HG03095 (cell line): ENCODE measurements around the gene OXGR1.
"Not testable (repeated sequence)": the region's sequence is repeated elsewhere in the genome, so short reads cannot be mapped to it uniquely, and the experiment has no call there.

Experiments used
- ATAC-seq: cut with Tn5 transposase; IDR thresholded peaks from one replicate; pipeline ENCODE4 v1.9.1; 2021; ENCODE audit warnings: moderate library complexity; ENCODE audit not compliant: unreplicated experiment

Gene OXGR1

DNA sequence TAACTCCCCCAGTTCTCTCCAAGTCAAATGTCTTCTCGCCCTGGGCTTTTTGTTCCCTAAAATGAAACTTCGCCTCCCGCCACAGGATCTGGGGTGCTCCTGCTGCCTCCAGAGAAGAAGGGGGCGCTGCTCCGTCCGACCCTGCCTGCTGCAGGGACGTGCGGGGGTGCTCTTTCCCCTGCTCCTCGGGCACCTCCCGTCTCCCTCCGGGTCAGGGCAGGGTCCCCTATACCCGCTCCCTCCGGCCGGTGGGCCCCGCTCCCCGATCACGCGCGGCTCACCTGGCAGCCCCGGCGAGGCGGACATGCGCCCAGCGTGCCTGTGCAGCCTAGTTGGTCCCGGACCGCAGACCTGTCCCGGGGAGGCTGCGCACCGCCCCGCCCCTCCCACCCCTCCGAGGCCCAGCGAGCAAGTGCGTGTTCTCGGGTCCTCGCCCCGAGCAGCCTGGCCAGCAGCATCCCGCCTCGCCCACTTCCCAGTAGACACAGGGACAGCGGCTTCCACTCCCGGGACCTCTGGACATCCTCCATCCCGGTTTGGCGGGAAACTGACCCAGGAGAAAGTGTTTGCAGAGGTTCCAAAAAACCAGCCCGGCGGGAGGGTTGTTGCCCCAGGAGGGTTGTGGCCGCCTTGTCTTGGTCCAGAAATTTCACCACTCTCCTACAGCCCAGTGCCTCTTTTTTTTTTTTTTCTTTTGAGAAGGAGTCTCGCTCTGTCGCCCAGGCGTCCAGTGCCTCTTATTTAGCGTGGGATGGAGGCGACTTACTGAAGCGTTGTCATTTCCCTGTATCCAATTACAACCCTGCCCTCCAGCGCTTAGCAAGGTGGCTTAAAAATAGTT is at the start of gene OXGR1:
Gene OXGR1 (minus strand): TSS at position 460 of the 841 bp plus-strand sequence. CDS start 6,717 bp downstream, outside the sequence.
- no peak for ATAC-seq

DNA sequence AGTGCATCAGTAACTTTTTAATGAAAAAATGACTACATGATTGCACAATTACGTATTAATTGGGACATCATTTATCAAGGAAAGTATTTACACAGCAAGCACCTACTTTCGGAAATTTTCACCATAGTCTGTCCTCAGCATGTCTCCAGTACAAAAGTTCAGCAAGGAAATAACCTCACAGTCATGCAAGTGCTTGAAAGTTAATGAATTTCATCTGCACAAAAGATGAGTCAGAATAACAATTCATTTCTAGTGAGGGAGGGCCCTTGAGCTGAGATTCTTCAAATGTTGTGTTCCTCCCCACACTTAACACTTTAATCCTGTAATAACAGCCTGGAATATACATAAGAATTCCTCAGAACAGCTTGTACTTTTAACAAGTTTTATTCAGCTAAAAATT is 49.0 kb upstream of the OXGR1 start:
- no peak for ATAC-seq

DNA sequence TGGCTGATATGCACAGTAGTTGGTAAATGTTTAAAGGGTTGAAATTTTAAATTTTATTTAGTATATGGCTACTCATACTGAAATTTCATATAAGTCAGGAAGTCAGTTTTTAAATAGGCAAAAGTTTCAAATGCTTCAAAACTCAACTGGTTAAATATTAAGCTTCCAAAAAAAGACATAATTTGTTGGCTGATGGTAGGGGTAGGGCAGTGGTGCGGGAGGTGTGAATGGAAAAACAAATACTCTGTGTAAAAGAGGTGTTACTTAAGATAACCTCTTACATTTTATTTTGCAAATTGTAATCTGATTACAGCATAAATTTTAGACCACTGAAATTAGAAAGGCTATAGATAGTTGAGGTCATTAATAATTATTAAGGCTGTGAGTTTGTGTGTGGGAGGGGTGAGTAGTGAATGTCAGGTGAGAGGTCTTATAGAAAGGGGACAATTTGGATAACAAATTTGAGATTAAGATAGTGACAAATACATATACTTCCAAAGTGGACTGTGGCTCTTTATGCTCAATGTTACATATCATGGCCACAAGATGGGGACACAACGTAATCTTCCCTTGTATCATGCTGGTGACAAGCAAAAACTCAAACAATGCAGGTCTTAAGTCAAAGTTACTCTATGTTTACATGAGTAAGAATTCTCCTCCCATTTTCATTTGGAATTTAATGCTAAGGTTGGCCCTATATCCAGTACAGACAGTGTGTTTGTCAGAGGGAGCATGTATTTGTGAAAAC is 36.6 kb upstream of the OXGR1 start:
- no peak for ATAC-seq

- no peak for ATAC-seq
Observed at GRCh38 chr13:97028441-97029299, 34.4 kb upstream of the OXGR1 start.

DNA sequence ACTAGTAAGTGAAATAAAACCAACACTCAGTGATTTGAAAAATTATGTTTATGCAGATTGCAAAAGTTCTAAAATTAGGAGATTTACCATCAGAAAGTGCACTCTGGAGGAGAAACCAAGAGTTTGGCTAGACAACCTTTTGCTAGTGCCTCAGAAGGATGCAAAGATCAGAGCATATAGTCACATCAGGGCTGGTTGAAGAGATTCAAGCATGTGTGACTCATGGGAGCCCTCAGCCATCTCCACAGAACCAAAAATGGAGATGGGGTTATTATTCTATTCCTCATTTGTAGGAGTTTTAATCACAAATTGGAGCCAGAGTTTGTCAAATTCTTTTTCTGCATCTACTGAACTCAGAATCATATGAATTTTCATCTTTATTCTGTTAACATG is 32.9 kb upstream of the OXGR1 start:
- no peak for ATAC-seq

GRCh38 chr13:97026531-97027161 is 32.4 kb upstream of the OXGR1 start:
- no peak for ATAC-seq

DNA sequence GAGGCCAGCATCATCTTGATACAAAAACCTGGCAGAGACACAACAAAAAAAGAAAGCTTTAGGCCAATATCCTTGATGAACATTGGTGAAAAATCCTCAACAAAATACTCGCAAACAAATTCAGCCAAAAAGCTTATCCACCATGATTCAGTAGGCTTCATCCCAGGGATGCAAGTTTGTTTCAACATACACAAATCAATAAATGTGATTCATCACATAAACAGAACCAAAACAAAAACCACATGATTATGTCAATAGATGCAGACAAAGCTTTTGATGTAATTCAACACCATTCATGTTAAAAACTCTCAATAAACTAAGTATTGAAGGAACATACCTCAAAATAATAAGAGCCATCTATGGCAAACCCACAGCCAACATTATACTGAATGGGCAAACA is 29.5 kb upstream of the OXGR1 start:
- ATAC-seq = not testable (repeated sequence)

DNA sequence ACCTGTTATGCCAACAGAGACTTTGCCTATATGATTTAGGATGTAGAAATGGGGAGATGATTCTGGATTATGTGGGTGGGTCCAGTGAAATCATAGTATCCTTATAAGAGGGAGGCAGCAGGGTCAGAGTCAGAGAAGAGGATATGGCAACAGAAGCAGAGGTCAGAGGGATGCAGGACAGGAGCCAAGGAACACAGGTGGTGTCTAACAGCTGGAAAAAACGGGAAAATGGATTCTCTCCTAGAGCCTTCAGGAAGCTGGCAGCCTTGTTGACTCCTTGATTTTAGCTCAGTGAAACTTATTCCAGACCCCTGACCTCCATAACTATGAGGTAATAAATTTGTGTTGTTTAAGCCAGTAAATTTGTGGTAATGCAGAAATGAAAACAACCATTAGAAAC is 28.8 kb upstream of the OXGR1 start:
- no peak for ATAC-seq

DNA sequence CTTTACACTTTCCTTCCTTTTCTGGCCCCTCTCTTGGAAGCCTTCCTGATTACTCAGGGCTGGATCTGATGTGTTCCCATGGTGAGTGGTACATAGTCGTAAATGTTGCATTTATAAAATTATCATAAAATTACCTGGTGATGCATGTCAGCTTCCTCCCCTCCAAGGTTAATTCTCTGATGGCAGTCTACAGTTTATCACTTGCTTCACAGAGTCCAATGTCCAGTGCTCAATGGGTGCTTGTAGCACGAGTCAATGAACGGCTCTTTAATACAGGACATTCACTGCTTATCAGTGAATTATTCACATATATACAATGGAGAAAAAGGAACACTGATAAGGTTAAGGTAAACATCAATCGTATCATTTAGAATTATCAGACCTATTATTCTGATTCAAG is 27.0 kb upstream of the OXGR1 start:
- no peak for ATAC-seq

GRCh38 chr13:97020689-97021240 is 26.5 kb upstream of the OXGR1 start:
- no peak for ATAC-seq

DNA sequence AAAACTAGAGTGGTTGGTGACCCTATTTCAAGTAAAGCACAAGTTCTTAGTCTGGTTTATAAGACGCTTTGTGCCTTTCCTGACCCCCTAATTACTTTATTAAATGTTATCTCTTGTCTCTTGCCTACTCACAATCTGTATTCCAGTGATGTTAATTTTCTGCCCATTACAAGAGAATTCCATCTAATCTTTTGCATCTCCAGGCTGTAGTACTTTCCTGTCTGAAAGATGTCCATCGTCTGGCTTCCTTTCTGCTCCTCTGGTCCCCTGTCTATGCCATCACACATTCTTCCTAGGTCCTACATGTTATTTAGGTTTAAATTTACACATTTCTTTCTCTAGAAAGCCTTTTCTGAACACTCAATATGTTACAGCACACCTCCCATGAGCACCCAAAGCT is 25.9 kb upstream of the OXGR1 start:
- no peak for ATAC-seq

DNA sequence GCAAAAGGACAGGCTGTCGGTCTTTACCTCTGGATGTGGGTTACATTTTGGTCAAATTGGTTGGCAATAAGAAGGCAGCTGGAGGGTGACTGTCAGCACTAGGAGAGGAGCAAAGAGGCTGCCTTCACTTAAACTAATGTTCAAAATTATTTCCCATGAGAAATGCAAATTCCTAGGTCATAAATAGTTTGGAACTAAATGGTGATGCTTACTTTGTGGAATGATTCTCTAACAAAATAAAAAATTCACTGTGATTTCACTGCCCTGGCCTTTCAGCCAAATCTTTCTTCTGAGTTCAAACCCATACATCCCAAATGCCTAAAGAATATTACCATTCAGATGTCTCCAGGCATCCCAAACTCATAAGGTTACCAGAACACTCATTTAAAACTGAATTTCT is 25.0 kb upstream of the OXGR1 start:
- no peak for ATAC-seq

DNA sequence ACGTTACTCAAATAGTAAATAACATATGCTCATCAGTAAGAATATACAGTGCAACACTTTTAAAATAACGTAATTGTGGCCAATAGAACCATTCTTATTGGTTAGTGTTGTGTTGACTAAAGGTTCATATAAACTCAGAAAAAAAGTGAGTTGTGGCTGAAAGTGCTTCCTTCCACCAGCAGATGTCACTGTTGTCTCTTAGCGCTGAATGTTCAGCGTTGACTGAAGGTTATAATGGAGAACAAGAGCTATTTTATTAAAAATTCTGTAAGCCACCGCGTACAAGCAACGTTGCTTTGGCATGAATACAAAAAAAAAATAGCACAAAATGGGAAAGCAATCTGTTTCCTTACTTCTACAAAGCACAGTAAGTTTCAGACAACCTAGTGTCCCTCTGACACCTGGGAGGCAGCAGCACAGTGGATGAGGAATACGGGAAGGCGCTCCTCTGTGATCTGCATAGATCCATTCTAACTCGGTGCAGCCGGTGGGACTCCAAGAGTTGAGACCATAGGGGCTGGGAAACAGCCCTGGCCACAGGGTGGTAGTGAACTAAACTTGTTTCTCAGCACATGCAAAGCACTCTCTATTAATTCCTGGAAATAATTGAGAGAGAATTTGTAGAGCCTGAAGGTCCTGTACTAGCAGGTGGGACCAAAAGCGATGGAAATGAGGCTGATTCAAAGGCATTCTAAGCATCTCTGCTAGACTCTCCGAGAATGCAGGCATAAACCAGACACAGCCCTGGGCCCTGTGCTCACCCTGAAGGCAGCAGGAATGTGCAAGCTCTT is 23.9 kb upstream of the OXGR1 start:
- peak; percentile 85 for ATAC-seq

GRCh38 chr13:97017322-97017721 is 23.0 kb upstream of the OXGR1 start:
- no peak for ATAC-seq

GRCh38 chr13:97015661-97016350 is 21.5 kb upstream of the OXGR1 start:
- ATAC-seq = no peak

DNA sequence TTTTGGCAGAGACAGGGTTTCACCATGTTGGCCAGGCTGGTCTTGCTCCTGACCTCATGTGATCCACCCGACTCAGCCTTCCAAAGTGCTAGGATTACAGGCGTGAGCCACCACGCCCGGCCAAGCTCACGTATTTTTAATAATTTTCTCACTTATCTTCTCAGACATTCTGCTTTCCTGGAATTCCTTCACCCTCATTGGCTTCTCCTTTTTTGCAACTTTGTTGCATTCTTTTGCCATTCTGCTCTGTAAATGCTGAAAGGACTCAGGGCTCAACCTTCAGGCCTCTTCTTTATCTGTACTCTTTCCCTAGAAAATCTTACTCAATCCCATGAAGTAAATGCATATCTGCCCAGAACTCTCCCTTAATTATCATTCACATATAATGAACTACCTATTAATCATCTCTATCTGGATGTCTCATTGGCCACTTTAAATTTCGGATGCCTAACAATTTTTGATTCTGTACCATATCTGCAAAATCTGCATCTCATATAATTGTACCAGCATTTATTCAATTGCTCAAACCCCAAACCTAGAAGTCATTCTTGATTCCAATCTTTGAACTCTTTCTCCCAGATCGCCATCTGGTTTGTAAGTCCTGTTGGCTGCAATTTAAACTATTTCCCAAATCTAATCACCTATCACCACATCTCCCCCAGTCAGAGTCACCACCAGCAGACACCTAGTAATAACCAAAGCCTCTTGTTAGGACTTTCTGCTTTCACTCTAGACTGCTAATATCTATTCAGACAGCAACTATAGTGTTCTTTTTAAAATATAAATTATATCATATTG is 18.2 kb upstream of the OXGR1 start:
- ATAC-seq = no peak

GRCh38 chr13:97011446-97012131 is 17.3 kb upstream of the OXGR1 start:
- no peak for ATAC-seq

DNA sequence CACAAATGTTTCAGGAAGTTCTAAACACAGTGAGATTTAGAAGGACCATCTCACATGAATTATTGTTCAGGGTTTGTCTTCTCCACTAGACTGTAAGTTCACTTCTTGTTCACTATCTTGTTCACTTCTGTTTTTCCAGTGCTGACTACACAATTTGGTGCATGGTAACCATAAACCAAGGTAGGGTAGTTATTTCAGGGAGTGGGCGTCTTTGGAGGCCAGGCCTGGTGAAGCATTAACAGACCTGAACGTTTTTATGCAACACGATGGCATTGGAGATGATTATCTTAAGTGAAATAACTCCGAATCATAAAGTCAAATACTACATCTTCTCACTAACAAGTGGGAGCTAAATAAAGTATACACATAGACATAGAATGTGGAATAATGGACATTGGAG is 14.4 kb upstream of the OXGR1 start:
- ATAC-seq = no peak
